Measurements from ENCODE around the gene ATL2.

DNA sequence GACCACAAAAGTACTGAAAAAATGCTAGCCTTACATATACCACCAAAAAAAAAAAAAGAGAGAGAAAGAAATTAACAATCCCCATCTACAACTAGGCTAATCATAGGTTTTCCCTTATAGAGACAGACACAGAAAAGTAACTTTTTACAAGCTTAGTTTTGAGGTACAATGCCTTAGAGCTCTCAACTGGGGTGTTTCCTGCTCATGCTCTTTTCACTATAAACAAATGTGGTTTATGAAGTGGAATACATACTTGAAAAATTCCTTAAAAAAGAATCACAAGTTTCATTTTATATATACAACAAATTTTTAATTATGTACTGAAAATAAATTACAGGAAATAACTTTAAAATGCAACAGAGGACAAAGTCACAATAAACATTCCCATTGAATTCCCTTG is 82.5 kb downstream of the ATL2 start:
- TF ChIP-seq CTCF (IDR thresholded peaks at IDR 0.05): no peak
- TF ChIP-seq POLR2A (IDR thresholded peaks at IDR 0.05): no peak
